SU-DHL-6 (cell line): Measurements from ENCODE around the gene THAP10.

Experiments
- H2AFZ ChIP-seq: fragments of 200-600 bp; sonication (generic); 2 replicates; pipeline ENCODE4 v1.6.1; 2014; ENCODE audit warnings: low read depth, mild to moderate bottlenecking, moderate library complexity, mixed read lengths, antibody characterized with exemption, low read length; ENCODE audit not compliant: severe bottlenecking
- H3F3A ChIP-seq: fragments of 200-600 bp; shearing (Covaris generic); 2 replicates; pipeline ENCODE4 v1.6.0; 2016; ENCODE audit warnings: antibody characterized with exemption, mild to moderate bottlenecking; ENCODE audit not compliant: insufficient read depth
- H3K27ac ChIP-seq: fragments of 200-600 bp; sonication (generic); 2 replicates; pipeline ENCODE4 v1.5.1; 2016; ENCODE audit warnings: low read depth, mild to moderate bottlenecking, low read length, moderate library complexity, mixed read lengths
- H3K27me3 ChIP-seq: fragments of 200-600 bp; sonication (generic), shearing (Covaris generic); 2 replicates; pipeline ENCODE4 v1.6.0; 2014; ENCODE audit warnings: mild to moderate bottlenecking, low read length
- H3K36me3 ChIP-seq: fragments of 200-600 bp; sonication (generic); 2 replicates; pipeline ENCODE4 v1.6.1; 2014; ENCODE audit warnings: mild to moderate bottlenecking, low read length, mixed read lengths
- H3K4me2 ChIP-seq: fragments of 300-600, 200-600 bp; shearing (Covaris generic), sonication (generic); 2 replicates; pipeline ENCODE4 v1.6.0; 2014; ENCODE audit warnings: low read length, low read depth, mild to moderate bottlenecking; ENCODE audit not compliant: poor library complexity, severe bottlenecking
- H3K4me3 ChIP-seq: fragments of 200-600 bp; sonication (generic); 2 replicates; pipeline ENCODE4 v1.5.1; 2014; ENCODE audit warnings: antibody characterized with exemption, low read length, mild to moderate bottlenecking, mixed read lengths; ENCODE audit not compliant: insufficient read depth, poor library complexity, severe bottlenecking
- H3K79me2 ChIP-seq: fragments of 200-600 bp; sonication (generic); 2 replicates; pipeline ENCODE4 v1.6.1; 2014; ENCODE audit warnings: mild to moderate bottlenecking, low read length, moderate library complexity; ENCODE audit not compliant: insufficient read depth
- H3K9ac ChIP-seq: fragments of 200-600 bp; sonication (generic); 2 replicates; pipeline ENCODE4 v1.7.0; 2014; ENCODE audit warnings: mild to moderate bottlenecking, low read length
- H3K9me2 ChIP-seq: fragments of 200-600 bp; sonication (generic); replicated peaks from 2 replicates; pipeline ENCODE4 v1.6.1; 2014; ENCODE audit warnings: low read length; ENCODE audit not compliant: insufficient read depth
- H3K9me3 ChIP-seq: fragments of 200-600 bp; sonication (generic); 2 replicates; pipeline ENCODE4 v1.6.1; 2014; ENCODE audit warnings: low read length, mixed read lengths; ENCODE audit not compliant: insufficient read depth
- H4K20me1 ChIP-seq: fragments of 200-600 bp; sonication (generic); 2 replicates; pipeline ENCODE4 v1.6.1; 2014; ENCODE audit warnings: low read depth, mild to moderate bottlenecking, antibody characterized with exemption, low read length, moderate library complexity, mixed read lengths
- EZH2phosphoT487 ChIP-seq: fragments of 200-600 bp; sonication (generic), shearing (Covaris generic); conservative IDR thresholded peaks from 2 replicates; pipeline ENCODE4 v1.6.1; 2018; ENCODE audit warnings: mild to moderate bottlenecking, antibody characterized with exemption, low read length, moderate library complexity, mixed read lengths
- TF ChIP-seq, protein P1 (sequence below): fragments of 200-600 bp; sonication (generic); IDR thresholded peaks from one replicate; pipeline ENCODE4 v1.5.1; 2017; ENCODE audit warnings: antibody characterized with exemption, mild to moderate bottlenecking, low read length, moderate library complexity; ENCODE audit not compliant: insufficient read depth, poor library complexity, severe bottlenecking

Gene THAP10

DNA sequence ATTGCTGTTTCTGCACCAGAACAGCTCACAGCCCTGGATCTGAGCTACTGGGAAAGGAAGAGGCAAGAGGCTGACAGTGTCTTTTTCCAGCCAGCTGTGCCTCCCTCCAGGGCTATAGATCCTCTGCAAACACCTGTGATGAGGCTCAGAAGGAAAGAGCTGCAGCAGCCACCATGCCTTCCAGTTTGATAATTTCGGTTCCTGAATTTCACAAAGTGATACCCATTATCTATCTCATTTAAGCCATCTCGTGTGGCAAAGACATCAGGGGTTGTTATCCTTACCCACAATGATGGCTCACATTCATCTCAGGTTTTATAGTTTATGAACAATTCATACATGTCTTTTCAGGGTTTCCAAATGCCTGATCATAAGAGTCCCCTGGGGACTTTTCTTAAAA lies 36.5 kb downstream of the THAP10 start:
- no peak for TF ChIP-seq EZH2phosphoT487
- TF ChIP-seq, protein P1, sequence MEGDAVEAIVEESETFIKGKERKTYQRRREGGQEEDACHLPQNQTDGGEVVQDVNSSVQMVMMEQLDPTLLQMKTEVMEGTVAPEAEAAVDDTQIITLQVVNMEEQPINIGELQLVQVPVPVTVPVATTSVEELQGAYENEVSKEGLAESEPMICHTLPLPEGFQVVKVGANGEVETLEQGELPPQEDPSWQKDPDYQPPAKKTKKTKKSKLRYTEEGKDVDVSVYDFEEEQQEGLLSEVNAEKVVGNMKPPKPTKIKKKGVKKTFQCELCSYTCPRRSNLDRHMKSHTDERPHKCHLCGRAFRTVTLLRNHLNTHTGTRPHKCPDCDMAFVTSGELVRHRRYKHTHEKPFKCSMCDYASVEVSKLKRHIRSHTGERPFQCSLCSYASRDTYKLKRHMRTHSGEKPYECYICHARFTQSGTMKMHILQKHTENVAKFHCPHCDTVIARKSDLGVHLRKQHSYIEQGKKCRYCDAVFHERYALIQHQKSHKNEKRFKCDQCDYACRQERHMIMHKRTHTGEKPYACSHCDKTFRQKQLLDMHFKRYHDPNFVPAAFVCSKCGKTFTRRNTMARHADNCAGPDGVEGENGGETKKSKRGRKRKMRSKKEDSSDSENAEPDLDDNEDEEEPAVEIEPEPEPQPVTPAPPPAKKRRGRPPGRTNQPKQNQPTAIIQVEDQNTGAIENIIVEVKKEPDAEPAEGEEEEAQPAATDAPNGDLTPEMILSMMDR: no peak
- Histone ChIP-seq H3K9ac (no peak overlapping the region), H4K20me1 (no peaks in the 10 kb centered on the region), H3K4me3 (no peak overlapping the region), H3K27me3 (no peaks in the 10 kb centered on the region), H3K27ac (no peak overlapping the region), H3K9me3 (no peaks in the 10 kb centered on the region), H3K9me2 (no peaks in the 10 kb centered on the region), H3K36me3 (no peaks in the 10 kb centered on the region), H3K79me2 (no peaks in the 10 kb centered on the region), H3F3A (no peaks in the 10 kb centered on the region), H3K4me2 (no peak overlapping the region), H2AFZ (no peak overlapping the region)

DNA sequence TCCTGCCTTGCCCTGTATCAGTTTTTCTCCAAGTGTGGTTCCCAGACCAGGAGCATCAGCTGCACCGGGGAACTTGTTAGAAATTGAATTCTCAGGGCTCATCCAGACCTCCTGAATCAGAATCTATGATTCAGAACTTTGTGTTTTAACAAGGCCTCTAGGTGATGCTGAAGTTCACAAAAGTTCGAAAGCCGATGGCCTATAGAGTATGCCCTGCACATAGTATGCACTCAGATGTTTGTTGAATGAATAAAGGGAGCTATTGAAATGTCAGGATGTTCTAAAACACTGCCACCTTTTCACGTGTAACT lies 37.6 kb downstream of the THAP10 start:
- Histone ChIP-seq H3K9ac (no peak overlapping the region), H4K20me1 (no peaks in the 10 kb centered on the region), H3K9me3 (no peaks in the 10 kb centered on the region), H3K79me2 (no peaks in the 10 kb centered on the region), H3K9me2 (no peaks in the 10 kb centered on the region), H3K4me3 (no peak overlapping the region), H3K36me3 (no peaks in the 10 kb centered on the region), H2AFZ (no peak overlapping the region), H3K27me3 (no peaks in the 10 kb centered on the region), H3K27ac (no peak overlapping the region), H3F3A (no peaks in the 10 kb centered on the region), H3K4me2 (no peak overlapping the region)
- TF ChIP-seq EZH2phosphoT487: no peak
- TF ChIP-seq, protein P1: no peak

DNA sequence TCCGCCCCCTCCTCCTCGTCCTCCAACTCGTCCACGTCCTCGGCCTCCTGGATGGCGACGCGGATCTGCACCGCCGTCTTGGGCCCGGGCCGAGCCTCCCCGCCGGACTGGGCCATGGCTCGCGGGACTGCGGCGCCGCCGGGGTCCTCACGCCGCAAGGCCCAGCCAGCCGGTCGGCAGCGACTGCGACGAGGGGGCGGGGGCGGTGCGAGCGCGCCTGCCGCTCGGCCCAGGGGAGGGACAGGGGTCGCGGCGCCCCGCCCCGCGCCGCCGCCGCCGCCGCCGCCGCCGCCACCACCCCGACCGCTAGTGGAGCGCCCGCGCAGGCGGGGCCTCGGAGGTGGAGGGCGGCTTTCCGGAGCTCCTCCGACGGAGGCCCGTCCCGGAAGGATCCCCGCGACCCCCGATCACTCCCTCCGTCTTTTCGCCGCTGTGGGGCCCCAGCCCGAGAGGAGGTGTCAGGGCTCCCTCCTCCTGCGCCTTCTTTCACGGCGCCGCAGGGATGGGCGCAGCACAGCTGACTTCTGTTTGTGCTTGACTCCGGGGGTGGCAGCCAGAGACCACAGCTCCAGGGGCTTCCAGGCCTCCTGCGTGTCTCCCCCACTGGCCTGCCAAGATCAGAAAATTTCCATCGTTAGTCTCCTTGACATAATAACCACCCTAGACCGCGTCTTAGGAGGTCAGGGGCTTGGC lies 38.1 kb downstream of the THAP10 start, which contains the start of gene LARP6:
LARP6 (minus strand) TSS at position 185 of the 693 bp plus-strand sequence; CDS start at position 116, 69 bp downstream.
- Histone ChIP-seq H3K27ac (no peak within 1 kb of the TSS), H3K27me3 (no peaks in the 10 kb centered on the region), H2AFZ (no peak within 1 kb of the TSS), H3K4me2 (no peak within 1 kb of the TSS), H3K9me3 (no peaks in the 10 kb centered on the region), H3F3A (no peaks in the 10 kb centered on the region), H3K79me2 (no peaks in the 10 kb centered on the region), H4K20me1 (no peaks in the 10 kb centered on the region), H3K4me3 (no peak within 1 kb of the TSS), H3K36me3 (no peaks in the 10 kb centered on the region), H3K9me2 (no peaks in the 10 kb centered on the region), H3K9ac (no peak within 1 kb of the TSS)
- TF ChIP-seq, protein P1: no peak
- TF ChIP-seq EZH2phosphoT487: no peak
